HG03520 (cell line): ENCODE data around the gene MYO1B.
"Not testable (repeated sequence)": the region's sequence is repeated elsewhere in the genome, so short reads cannot be mapped to it uniquely, and the experiment has no call there.

Source experiments
- ATAC-seq: cut with Tn5 transposase; IDR thresholded peaks from one replicate; pipeline ENCODE4 v1.9.1; 2021; ENCODE audit warnings: mild to moderate bottlenecking, moderate library complexity; ENCODE audit not compliant: unreplicated experiment

Gene MYO1B

DNA sequence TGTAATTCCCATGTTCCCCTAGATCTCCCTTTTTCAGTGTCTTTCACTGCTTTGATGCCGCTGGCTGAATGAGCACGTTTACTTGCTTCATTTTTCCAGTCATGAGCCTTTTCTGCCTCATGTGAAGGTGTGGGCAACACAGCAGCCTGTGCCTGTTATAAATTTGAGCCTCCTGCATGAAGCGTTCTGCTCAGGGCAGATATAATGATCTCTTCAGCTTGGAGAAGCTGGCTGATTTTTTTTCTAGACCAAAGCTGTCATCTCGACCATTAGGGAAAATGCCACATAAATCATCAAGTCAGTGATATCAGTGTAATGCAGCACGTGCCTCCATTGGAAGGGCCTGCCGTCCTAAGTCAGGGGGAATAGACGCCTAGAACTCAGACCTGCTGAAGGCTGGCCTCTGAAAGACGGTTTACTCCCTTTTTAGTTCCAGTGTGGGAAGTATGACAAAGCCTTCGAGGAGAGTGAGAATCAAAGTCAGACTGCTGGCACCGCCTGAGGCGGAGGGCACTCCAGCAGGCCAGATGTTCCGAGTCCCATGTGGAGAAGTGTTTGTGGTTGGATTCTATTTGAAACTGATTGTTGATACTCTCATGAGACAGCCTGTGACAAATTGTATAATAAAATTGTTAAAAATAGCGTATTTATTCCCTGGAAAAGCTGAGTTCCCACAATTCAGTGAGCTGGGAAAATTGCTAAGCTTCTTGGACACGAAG lies 196.5 kb downstream of the MYO1B start:
- ATAC-seq, result no peak

DNA sequence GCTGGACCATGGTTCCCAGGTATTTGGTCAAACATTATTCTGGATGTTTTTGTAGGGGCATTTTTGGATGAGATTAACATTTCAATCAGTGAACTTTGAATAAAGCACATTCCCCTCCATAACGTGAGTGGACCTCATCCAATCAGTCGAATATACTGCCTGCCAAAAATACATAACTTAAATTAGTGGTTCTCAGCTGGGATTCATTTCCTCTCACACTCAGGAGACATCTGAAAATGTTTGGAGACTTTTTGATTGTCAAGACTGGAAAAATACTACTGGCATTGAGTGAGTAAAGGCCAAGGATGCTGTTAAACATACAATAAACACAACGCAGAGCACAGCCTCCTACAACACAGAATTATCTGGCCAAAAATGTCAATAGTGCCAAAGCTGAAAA lies 198.2 kb downstream of the MYO1B start:
- ATAC-seq, result no peak

DNA sequence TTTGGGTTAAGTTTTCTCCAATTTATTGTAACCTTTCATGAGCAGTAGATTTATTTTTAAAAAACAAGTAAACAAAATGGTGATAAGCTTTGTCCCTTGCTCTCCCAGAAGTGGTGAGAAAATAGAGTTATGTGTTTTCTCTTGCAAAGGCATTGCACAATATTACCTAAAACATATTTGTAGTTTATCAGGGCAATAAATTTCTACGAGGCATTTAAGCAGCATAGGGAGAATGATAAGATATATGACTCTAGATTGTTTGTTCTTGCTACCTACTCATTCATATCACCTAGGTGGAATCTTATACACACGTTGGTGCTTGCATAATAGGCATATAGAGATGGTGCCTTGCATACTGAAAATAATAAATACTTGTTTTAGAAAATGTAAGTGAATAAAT lies 201.7 kb downstream of the MYO1B start:
- ATAC-seq, result no peak

DNA sequence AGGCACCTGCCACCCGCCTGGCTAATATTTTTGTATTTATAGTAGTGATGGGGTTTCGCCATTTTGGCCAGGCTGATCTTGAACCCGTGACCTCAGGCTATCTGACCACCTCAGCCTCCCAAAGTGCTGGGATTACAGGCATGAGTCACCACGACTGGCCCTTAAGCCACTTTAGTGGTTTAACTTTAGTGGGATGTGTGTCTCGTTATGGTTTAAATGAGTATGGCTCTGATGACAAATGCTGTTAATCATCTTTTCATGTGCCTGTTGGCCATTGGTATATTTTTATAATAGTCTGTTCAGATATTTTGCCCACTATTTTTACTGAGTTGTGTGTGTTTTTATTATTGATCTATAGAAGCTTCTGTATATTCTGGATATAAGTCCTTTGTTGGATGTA lies 205.9 kb downstream of the MYO1B start:
- ATAC-seq, result no peak

DNA sequence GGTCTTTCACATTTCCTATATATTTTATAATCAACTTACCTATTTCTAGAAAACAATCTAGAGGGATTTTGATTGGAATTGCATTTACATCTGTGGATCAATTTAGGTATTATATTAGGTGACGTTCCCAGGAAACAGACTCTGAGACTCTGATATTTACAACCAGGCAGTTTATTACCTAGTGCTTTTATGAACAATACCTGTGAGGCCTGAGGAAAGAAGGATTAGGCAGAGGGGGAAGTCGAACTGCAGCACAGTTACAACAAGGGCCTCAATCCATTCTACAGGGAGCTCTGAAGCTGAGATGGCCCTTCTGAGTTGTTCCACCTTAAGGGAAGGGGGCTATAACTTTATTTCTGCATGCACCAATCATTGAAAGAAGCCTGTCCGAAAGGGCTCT lies 206.9 kb downstream of the MYO1B start:
- ATAC-seq, result no peak

DNA sequence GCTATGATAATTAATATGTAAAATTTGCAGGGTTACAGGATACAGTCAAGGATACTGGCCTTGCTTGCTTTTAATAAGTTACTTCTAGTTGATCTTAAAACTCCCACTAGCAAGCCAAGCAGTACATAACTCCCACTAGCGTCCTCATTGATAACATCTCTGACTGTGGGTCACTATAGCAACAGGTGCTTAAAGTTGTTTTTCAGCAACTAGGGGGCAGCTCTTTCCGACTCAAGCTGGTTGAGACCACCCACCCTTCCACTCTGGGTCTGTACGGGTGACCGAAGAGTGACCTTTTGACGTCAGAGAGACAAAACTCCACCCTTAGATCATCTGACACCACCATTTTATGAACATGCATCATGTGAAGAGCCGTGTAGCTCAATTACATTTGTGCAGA lies 208.6 kb downstream of the MYO1B start:
- ATAC-seq, result no peak

DNA sequence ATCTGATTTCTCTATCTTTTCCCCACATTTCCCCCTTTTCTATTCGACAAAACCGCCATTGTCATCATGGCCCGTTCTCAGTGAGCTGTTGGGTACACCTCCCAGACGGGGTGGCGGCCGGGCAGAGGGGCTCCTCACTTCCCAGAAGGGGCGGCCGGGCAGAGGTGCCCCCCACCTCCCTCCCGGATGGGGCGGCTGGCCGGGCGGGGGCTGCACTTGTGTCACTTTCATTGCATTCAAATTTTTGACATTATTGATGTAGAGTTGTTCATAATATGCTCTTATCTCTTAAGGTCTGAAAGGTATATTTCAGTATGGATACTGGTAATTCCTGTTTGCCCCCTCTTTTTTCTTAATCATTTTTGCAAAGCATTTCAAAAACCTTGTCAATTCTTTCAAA lies 211.3 kb downstream of the MYO1B start:
- not testable (repeated sequence) for ATAC-seq

DNA sequence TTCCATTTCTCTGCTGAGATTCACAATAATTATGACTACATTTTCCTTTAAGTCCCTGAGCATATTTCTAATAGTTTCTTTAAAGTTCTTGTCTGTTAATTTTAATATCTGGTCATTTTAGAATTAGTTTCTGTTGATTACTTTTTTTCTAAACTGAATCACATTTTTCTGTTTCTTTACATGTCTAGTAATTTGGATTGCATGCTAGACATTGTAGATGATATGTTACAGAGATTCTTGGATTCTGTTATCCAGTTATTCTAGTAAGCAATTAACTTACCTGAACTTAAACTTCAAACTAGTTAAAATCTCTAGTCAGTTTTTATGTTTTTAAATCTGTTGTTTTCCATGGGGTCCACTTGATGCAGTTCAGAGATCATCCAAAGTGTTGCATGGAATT lies 214.0 kb downstream of the MYO1B start:
- no peak for ATAC-seq

DNA sequence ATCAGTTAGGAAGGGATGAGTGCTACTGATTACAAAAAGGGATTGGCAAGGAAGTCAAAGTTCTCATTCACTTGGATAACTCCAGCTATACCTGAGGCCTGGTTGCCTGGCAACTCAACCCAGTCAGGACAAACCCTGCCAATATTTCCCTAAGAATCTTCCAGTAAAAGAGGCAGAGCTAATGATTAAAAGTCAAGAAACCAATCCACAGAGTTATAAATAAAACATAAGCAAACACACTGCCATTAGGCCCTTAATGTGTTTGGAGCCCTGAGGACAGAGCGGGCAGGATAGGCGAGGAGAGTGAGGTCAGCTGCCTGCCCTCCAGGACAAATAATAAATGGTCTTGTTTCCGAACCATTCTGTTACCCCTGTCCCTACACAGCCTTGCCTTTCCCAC lies 217.2 kb downstream of the MYO1B start:
- ATAC-seq, result no peak

DNA sequence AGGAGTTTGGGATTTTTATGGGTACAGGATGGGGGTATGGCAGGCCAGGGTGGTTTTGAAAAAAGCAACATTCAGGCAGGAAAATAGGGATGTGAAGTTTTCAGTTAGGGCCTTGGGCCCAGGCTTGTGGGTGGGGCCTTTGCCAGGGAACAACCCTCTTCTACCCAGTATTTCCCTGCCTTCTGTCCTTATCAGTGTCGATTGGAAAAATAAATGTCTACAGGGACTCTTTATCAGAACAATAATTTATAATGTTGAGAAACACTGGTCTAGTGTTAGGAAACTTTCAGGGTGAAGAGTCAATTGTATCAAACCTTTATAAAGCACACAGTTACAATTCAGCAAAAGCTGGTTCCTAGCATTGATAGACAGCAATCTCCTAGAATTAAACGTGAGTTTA lies 218.6 kb downstream of the MYO1B start:
- no peak for ATAC-seq

DNA sequence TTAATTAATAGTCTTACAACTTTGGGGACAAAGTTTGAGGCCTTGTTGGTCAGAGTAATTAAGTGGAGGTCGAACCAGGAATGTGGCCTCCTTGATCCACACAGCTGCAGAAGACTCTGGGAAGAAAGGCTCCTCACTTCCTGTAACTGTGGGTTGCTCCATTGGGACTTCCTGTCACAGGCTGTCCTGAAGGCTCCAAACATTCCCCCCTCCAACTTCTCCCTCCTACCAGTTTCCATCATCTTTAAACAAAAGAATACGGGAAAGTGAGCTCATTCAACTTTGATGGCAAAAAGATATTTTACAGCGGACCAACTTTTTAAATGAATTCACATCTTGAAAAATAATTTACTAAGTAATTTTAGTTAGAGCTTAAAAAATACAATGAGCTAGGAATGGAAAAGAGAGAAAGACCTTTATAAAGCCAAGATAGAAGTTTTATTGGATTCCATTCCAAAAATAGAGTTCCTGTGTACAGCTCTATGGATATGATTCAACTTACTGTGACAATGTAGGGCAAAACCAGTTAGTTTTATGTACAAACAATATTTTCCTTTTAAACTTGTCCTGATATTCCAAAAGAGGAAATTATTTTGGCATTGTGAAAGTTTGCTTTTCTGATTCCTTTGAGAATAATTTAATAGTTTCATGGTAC lies 220.7 kb downstream of the MYO1B start:
- no peak for ATAC-seq

DNA sequence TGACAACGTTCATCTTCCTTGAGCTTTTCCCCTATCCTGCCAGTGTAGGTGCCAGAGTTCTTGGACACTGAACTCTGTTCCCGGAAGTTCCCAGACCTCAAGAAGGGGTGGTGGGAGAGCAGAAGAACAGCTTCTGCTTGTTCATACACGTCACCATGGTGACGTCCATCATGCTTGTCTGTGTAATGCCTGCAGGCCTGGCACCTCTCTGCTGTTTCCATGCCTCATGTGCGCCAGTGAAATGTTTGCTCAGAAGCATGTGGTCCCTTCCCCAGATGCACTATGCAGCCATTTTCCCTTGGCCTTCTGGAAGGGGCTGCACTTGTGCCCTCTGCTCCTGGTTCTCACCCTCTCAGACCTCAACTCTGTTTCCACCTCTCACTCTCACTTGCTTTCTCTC lies 221.9 kb downstream of the MYO1B start:
- no peak for ATAC-seq

DNA sequence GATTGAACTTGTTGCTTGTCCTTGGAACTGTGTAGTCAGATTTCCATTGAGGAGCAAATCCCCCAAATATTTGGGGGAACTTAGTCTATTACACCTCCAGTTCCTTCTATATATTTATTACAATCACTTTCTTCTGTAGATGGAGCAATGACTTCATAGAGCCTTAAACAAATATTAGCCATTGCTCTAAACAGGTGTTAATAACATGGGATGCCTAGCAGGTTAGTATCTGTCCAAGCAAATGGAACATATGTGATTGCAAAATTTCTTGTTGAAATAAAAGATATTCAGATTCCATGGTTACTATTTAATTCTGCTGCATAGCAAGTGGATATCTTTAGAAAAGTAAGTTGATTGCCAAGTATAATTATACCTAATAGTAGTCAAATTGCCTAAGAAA lies 225.1 kb downstream of the MYO1B start:
- ATAC-seq, result no peak

DNA sequence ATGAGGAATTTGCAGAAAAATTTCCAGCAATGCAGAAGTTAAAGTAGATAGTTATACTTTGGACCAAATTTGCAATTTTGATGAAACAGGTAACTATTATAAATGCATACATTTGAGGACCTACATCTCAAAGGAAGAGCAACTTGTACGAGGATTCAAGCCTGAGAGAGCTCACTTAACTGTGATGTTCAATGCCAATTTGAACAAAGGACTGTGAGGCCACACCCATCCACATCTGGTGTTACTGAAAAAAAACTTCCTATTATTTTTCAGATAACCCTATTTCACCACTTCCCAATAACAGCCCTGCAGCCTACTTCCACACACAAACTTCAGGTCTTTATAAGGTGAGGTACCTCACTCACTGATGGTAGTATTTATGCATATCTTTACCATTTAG lies 229.3 kb downstream of the MYO1B start:
- ATAC-seq, result no peak
